ENCODE data around the gene CDH23.

The CDH23 gene

DNA sequence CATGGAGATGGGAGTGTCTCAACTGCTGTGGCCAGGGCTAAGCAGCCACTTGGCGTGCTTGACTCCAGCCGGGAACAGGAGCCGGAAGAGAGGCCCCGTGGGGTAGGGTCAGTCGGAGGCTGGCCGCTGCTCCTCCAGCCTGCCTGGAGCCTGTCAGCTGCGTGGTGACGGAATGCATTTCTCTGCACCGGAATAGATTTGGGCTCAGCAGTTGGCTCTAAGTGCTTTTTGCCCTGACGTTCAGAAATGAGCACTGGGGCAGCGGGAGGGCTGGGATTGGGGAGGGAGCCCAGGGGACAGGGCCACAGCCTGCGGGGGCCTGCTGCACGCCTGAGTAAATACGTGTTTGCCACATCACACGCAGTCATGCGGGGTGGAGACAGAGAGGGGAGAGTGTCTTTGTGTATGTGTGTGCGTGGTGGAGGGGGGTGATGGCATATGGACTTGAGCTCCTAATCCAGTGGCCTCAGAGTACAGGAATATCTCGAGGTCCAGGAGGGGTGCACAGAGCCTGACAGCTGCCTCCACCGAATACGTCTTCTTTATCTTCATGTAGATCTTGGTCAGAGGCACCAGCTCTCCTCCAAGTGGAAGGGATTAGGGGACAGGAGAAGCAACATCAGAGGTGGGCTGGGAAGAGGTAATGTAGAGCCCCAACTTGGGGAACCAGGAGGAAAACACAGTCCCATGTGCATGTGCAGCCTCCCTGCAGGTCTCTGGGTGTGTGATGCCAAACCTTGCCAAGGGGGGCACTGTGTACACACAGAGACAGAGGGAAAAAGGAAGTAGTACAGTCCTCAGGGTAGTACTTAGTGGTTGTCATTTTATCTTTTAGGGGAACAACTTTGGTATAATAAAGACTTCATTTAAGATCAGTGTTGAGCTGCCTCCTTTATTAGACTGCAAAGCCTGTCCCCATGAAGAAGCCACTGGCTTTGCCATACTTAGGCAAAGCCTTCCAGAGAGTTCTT lies 151.4 kb downstream of the CDH23 start:
- DNase-seq = no peak

GRCh38 chr10:71549766-71550533 lies 153.2 kb downstream of the CDH23 start:
- DNase-seq = no peak

DNA sequence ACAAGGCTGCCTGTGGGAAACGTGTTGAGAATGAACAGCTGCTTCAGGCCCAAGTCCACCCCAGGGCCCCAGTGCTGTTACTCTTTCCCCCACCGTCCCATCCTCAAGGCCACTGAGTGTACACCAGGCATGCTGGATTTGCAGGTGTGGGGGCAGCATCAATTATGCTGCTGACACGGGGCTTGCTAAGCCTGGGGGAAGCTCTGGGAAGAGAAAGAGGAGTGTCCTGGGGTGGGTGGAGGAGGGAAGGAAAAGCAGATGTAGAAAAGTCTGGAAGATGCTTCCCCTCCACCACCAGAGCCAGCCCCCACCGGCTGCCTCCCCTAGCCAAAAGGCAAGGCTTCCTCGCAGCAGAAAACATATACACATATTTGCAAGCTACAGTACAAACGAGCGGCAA lies 153.9 kb downstream of the CDH23 start:
- no peak for DNase-seq

- DNase-seq = no peak
These were observed 155.2 kb downstream of the CDH23 start for GRCh38 chr10:71551970-71552369.

GRCh38 chr10:71553432-71553831 lies 156.7 kb downstream of the CDH23 start:
- no peak for DNase-seq

GRCh38 chr10:71554671-71555070 lies 158.0 kb downstream of the CDH23 start:
- no peak for DNase-seq

GRCh38 chr10:71555087-71555723 lies 158.5 kb downstream of the CDH23 start:
- no peak for DNase-seq

DNA sequence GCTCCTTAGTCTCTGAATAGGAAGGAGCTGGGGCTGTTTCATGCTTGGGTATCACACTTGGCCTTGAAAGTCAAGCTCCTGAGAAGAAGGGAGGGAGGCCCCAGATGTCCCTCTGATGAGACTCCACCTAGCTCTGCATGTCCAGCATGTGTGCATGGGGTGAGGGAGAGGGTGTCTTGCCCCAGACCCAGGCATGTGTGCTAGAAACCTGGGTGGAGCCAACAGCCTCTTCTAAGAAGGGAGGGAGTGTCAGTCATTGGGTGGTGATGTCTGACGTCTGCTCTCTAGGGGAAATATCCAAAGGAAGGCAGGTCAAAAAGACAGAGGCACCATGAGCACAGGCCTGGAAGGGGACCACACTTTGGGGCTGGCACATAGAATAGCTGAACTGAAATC lies 159.0 kb downstream of the CDH23 start:
- DNase-seq = no peak

DNA sequence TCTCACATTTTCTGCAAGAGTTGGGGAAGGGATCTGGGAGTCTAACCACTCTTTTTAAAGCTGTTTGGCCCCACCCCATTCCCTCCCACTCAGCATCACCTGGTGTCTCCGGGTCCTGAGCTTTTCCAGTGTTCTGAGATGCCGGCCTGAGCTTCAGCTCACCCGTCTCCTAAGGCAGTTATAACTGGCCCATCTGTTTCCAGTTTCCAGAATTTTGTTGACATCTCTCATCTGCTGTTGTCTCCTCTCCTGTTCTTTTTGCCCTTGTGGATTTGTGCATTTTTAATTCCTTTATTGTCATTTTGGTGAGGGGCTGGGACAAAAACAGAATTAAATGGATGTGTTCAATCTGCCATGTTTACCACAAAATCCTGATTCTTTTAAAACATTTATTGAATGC lies 162.3 kb downstream of the CDH23 start:
- no peak for DNase-seq

- no peak for DNase-seq
These were observed 164.4 kb downstream of the CDH23 start for GRCh38 chr10:71561003-71561574.

DNA sequence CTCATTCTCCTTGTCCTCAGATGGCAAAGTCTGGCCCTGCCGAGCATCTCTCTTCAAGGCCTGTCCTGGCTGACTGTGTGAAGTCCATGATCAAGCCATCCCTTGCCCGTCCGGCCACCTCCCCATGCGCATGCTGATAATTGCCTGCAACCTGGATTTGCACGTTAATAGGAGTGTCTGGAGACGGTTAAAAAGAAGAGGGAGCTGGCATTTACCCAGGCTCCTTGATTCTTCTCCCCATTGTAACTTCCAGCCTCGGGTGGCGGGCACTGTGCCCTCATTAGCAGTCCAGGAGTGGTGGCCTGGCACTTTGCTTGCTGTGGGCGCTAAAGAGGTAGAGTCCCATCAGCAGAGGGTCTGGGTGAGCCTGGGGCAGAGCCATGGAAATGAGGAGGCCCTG lies 165.5 kb downstream of the CDH23 start:
- DNase-seq = no peak

DNA sequence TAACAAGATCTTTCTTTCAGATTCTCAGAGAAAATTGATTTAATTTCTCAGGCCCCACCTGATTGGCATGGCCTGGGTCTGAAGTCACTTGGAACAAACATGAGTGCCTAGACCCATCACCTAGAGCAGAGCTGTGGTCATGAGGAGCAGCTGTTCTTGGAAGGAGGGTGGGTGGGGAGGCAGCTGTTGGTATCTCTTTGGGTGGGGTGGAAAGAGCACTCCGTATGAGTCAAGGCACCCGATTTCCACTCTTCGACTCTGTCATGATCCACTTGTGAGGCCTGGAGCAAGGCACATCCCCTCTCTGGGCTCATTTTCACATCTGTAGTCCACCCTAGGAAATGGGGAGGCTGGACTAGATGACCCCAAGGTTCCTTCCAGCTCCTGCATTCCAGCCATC lies 166.2 kb downstream of the CDH23 start:
- DNase-seq = no peak

DNA sequence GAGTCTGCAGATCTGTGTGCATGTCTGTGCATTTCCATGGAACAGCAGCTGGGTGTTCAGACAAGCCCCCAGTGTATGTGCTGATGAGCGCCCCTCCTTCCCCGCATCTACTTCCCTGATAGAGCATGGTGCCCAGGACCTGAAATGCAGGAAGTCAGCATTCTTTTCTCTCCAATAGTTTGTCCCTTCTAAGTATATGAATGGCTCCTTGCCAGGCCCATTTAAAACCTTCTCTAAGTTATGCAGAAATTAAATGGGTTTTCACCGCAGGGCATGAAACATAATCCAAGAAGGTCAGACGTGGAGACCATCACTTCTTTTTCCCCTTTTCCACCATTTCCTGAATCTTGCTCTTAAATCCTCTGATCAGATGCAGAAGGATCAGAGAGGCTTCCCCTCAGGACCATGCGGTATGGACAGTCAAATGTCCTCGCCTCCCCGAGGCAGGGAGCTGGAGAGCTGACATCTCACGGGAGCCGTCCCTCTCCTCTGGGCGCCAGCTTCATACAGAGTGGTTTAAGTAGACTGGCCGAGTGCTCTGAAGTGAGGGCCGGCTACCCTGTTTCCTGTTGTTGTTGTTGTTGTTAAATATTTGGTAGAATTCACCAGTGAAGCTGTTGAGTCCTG lies 167.6 kb downstream of the CDH23 start:
- DNase-seq = no peak

DNA sequence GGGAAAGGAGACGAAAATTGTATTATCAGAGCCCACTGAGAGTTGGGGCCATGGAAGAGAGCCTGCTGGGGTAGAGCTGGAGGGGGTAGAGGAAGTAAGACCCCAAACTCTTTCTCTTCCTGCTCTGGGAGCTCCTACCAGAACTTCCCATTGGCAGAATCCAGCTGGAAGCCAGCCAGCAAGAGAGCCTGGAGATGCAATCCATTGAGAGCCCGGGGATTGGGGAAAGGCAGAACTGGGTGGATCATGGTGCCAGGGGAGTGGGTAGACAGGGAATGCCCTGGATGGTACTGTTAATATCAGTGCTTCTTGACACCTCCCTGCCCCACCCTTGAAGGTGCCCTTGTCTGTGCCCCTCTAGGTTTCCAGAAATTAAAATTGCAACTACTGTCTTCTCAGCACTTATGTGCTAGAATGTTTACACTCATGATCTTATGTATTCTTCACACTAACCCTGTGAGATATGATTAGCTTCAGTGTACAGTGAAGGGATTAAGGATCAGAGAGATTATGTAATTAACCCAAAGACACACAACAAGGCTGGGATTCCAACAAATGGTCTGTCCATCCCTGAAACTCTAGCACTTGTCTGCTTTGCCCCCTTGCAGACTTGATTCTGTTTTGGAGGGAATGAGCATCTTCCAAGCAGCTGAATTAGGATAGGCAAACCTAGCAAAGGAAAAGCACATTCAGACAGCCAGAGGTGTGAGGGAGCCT lies 168.7 kb downstream of the CDH23 start:
- DNase-seq = no peak

- no peak for DNase-seq
These were observed 170.3 kb downstream of the CDH23 start for GRCh38 chr10:71567006-71567405.

- DNase-seq = no peak
These were observed 172.3 kb downstream of the CDH23 start for GRCh38 chr10:71568896-71569492.

- DNase-seq = peak; percentile 56 to 68 (median 63)
These were observed 173.3 kb downstream of the CDH23 start for GRCh38 chr10:71569775-71570588.

DNA sequence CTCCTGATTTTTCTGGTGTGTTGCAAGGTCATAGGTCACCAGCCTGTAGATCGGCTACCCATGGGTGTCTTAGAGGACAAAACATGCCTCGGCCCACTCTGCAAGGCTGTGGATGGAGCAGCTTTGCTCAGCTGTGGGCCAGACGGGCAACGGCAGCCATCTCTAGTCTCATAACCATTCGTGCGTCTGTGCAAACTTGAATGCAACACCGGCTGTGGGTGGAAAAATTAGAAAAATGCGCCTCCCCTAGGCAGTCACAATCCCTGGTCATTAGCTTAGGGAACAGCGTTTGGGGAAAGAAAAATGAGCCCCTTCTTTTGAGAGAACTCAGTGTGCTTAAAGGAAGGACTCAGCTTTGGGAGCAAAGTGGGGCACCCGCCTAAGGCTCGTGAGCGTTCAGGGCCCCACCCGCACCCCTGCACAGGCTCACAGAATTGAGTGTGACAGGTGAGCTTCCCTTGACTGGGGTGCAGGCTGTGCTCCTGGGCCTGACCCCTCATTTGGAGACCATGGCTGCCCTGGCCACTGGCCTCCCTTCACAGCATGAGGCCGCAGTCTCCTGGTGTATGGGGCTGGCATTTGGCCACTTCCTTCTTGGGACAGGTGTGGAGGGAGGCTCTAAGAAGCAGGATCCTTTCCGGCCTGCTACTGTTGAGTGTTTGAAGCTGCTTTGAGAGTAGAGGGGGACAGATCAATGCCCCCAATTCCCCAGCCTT lies 174.9 kb downstream of the CDH23 start:
- DNase-seq = no peak

- no peak for DNase-seq
These were observed 176.2 kb downstream of the CDH23 start for GRCh38 chr10:71572962-71573361.

Data from activated naive CD4-positive, alpha-beta T cell (primary cell).